ENCODE measurements around the gene FGGY.
"Not testable (repeated sequence)": the region's sequence is repeated elsewhere in the genome, so short reads cannot be mapped to it uniquely, and the experiment has no call there.

The FGGY gene

GRCh38 chr1:59289570-59289969, 7.3 kb upstream of the FGGY start:
- DNase-seq: no peak

- peak; percentile 90 for DNase-seq
Observed at GRCh38 chr1:59290193-59290949, 6.5 kb upstream of the FGGY start.

- no peak for DNase-seq
Observed at GRCh38 chr1:59291561-59291960, 5.3 kb upstream of the FGGY start.

- peak; percentile 97 for DNase-seq
Observed at GRCh38 chr1:59292562-59292961, 4.3 kb upstream of the FGGY start.

- peak; percentile 41 for DNase-seq
Observed at GRCh38 chr1:59293206-59293605, 3.7 kb upstream of the FGGY start.

- DNase-seq: no peak
Observed at GRCh38 chr1:59293849-59294248, 3.0 kb upstream of the FGGY start.

GRCh38 chr1:59294423-59294822, 2.5 kb upstream of the FGGY start:
- DNase-seq: no peak

GRCh38 chr1:59295618-59296017, 1.3 kb upstream of the FGGY start:
- DNase-seq: no peak

- DNase-seq: no peak
Observed at GRCh38 chr1:59298026-59298583, 1.2 kb downstream of the FGGY start.

- no peak for DNase-seq
Observed at GRCh38 chr1:59298710-59299346, 1.9 kb downstream of the FGGY start.

GRCh38 chr1:59299670-59300069, 2.8 kb downstream of the FGGY start:
- not testable (repeated sequence) for DNase-seq

- no peak for DNase-seq
Observed at GRCh38 chr1:59302297-59302696, 5.4 kb downstream of the FGGY start.

GRCh38 chr1:59302871-59303270, 6.0 kb downstream of the FGGY start:
- DNase-seq: no peak

GRCh38 chr1:59305188-59305587, 8.3 kb downstream of the FGGY start:
- DNase-seq: no peak

GRCh38 chr1:59307591-59307990, 10.7 kb downstream of the FGGY start:
- DNase-seq: no peak

GRCh38 chr1:59308839-59309238, 11.9 kb downstream of the FGGY start:
- DNase-seq: no peak

GRCh38 chr1:59309392-59309791, 12.5 kb downstream of the FGGY start:
- no peak for DNase-seq

GRCh38 chr1:59309795-59310548, 13.1 kb downstream of the FGGY start:
- no peak for DNase-seq

GRCh38 chr1:59310549-59311250, 13.8 kb downstream of the FGGY start:
- no peak for DNase-seq

GRCh38 chr1:59314776-59315528, 18.1 kb downstream of the FGGY start:
- no peak for DNase-seq

- DNase-seq: no peak
Observed at GRCh38 chr1:59315529-59316463, 18.9 kb downstream of the FGGY start.

All from suppressor macrophage treated with lipopolysaccharide for 4 hours (primary cell).